Limb (tissue), 2 donors: Measurements from ENCODE around the gene HLA-DQA2.
"Not testable (repeated sequence)": the region's sequence is repeated elsewhere in the genome, so short reads cannot be mapped to it uniquely, and the experiment has no call there.

Source experiments
- DNase-seq, 2 donors: peaks; one replicate each; pipeline ENCODE4 v3.0.0-alpha.2; 2016; ENCODE audit errors: extremely low spot score in 2 of 2

HLA-DQA2 gene

DNA sequence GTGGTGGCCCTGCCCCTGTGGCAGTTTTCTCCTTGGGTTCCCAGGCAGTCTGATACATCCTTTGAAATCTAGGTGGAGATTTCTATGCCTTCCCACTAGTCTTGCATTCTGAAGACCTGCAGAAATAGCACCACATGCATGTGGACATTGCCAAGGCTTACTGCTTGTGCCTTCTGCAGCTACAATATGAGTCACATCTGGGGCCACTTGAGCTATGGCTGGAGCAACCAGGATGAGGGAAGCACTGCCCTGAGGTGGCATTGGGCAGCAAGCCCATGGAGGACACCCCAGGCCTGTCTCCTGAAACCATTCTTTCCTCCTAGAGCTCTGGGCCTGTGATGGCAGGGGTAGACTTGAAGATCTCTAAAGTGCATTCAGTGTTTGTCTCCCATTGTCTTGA is 37.8 kb downstream of the HLA-DQA2 start:
- no peak for DNase-seq

DNA sequence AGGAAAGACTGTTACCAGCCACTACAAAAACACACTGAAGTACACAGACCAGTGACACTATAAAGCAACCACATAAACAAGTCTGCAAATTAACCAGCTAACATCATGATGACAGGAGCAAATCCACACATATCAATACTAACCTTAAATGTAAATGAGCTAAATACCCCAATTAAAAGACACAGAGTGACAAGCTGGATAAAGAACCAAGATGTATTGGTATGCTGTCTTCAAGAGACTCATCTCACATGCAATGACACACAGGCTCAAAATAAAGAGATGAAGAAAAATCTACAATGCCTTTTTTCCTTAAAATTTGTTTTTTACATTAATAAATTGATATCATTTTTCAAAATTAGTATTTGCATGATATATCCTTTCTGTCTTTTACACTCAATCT is 41.7 kb downstream of the HLA-DQA2 start:
- not testable (repeated sequence) for DNase-seq

DNA sequence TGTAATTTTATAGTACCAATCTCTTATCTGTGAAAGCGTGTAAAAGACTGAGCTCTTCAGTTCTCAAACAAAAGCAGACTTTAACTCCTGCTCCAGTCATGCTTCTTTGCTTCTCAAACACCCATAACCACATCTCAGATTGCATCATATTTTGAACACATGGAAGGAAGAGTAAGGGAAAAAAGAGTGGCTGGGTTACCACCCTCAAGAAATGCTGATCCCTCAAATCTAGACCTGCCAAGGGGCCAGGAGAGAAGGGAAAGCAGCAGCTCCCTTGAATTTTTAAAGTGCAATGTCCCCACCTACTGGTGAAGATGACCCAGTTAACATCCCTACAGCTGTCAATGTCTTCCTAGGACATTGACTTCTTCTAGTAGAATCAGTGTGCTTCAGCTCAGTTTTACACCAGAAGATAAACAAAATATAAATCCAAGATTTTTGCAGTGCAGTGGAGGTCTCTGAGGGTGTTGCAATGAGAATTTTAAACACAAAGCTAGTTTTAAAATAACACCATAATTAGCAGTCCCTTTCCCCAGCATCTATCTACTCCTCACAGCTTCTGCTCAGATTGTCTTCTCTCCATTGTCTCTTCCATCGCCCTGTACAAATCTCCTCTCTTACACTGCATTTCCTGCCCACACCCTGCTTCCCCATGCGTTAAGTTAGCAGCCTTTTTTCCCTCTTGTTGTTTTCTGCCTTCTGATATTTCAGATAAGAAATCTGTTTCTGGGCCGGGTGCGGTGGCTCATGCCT is 44.8 kb downstream of the HLA-DQA2 start:
- DNase-seq = peak; percentile 42 to 61

DNA sequence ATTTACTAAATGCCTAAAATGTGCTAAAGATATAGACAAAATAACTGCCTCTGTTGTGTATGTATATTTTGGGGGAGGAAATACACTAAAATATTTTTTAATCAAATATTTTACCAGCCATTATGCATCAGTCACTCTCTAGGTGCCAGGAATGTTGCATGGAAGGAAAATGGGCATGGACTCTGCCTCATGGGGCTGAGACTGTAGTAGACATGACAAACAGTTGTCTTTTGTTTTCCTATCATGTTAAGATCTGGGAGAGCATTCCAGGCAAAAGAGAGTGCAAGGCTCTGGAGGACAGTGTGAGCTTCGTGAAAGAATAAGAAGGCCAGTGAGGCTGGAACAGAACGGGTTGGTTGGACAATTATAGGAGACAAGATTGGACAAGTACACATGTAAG is 49.1 kb downstream of the HLA-DQA2 start:
- no peak for DNase-seq

DNA sequence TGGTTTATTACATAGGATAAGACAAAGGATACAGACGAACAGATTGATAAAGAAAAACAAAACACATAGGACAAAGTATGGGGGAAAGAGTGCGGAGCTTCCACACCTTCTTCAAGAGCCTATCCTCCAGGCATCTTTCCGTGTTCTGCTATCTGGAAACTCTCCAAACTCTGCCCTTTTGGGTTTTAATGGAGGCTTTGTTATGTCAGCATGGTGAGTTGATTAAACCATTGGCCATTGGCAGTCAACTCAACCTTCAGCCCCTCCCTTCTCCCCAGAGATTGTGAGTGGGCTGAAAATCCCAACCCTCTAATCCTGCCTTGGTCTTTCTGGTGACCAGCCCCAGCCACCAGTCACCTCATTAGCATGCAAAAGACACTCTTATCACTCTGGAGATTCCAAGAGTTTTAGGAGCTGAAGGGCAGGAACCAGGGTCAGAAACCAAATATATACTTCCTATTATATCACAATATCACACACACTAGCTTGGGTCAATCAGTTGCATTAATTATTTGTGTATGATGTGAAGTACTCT is 51.8 kb downstream of the HLA-DQA2 start:
- DNase-seq = no peak

DNA sequence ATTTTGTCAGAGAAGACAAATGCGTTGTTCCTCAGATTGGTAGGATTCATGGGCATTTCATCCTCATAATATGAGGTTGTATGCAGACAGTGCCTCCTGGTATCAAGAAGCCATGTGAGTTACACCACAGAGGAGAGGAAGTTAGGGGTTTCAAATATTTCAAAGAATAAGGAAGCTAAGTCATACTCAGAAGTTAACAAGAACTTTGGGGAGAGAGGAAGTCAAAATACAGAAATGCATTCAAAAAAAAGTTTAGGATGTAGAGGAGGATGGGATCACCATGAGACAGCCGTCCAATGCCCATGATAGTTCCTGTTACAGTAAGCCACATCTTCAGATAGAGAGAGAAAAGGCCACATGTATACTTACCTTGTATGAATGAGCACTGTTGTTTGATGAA is 53.3 kb downstream of the HLA-DQA2 start:
- DNase-seq = no peak
